AG09319 (cell line): ENCODE measurements around the gene VSTM1.

Experiments
- DNase-seq: peaks from one replicate; pipeline ENCODE4 v3.0.0-alpha.2; 2010; ENCODE audit warnings: low read depth; ENCODE audit errors: extremely low read depth
- TF ChIP-seq, protein P1 (sequence below): IDR thresholded peaks from 2 replicates; pipeline ENCODE4 v1.5.1; 2011; ENCODE audit warnings: low read depth, mild to moderate bottlenecking, inconsistent platforms, low read length, moderate library complexity

Gene VSTM1

DNA sequence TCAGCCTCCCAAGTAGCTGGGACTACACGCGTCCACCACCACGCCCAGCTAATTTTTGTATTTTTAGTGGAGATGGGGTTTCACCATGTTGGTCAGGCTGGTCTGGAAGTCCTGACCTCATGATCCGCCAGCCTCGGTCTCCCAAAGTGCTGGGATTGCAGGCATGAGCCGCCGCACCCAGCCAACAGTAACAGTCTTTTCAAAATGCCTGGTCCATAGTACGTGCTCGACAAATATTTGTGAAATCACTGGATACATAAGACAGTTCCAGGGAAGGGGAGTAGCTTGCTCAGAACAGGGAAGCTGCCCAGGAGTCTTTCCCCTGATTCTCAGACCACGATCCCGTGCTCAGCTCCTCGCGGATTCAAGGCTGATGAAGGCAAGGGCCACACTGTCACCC, 41.8 kb downstream of the VSTM1 start:
- DNase-seq = no peak
- TF ChIP-seq, protein P1, sequence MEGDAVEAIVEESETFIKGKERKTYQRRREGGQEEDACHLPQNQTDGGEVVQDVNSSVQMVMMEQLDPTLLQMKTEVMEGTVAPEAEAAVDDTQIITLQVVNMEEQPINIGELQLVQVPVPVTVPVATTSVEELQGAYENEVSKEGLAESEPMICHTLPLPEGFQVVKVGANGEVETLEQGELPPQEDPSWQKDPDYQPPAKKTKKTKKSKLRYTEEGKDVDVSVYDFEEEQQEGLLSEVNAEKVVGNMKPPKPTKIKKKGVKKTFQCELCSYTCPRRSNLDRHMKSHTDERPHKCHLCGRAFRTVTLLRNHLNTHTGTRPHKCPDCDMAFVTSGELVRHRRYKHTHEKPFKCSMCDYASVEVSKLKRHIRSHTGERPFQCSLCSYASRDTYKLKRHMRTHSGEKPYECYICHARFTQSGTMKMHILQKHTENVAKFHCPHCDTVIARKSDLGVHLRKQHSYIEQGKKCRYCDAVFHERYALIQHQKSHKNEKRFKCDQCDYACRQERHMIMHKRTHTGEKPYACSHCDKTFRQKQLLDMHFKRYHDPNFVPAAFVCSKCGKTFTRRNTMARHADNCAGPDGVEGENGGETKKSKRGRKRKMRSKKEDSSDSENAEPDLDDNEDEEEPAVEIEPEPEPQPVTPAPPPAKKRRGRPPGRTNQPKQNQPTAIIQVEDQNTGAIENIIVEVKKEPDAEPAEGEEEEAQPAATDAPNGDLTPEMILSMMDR = no peak

- DNase-seq = no peak
- TF ChIP-seq, protein P1 = no peak
These were observed 42.3 kb downstream of the VSTM1 start for GRCh38 chr19:54021363-54021762.

DNA sequence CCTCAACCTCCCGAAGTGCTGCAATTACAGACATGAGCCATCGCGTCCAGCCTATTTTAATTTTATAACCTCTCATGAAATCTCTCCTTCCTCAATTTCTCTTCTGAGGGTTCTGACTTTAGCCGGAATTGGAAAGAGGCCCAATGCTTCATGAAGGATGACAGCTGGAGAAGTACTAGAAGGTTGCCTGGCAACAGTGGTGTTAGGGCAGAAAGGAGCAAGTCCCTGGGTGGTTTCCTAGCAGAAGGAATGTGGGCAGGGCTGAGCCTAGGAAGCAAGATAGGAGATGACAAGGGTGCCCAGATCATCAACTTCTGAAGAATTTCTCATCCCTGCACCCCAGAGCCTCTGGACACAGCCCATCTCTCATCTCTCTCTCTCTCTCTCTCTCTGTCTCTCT, 46.4 kb downstream of the VSTM1 start:
- TF ChIP-seq, protein P1 = no peak
- DNase-seq = no peak

DNA sequence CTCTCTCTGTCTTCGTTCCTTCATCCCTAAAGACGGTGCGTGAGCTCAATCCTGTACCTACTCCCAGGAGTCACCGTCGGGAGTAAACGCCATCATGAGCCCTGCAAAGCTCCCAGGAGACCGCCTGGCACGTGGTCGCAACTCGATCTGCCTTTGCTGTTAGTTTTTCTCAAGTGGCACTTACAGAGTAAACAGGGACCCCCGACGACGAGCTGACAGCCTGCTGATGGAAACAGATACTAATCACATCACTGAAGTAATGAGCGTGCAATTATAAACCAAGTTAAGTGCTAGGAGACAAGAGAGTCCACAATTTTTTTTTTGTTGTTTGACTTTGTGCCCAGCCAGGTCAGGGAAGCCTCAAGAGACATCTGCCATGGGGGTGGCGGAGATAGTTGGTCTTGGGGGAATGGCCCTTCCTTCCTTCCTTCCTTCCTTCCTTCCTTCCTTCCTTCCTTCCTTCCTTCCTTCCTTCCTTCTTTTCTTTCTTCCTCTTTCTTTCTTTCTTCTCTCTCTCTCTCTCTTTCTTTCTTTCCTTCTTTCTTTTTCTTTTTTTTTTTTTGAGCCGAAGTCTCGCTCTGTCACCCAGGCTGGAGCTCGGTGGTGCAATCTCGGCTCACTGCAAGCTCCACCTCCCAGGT, 48.7 kb downstream of the VSTM1 start:
- DNase-seq = no peak
- TF ChIP-seq, protein P1 = no peak

- TF ChIP-seq, protein P1 = no peak
- DNase-seq = no peak
These were observed 49.8 kb downstream of the VSTM1 start for GRCh38 chr19:54013866-54014265.

GRCh38 chr19:54011507-54012211, 52.0 kb downstream of the VSTM1 start:
- TF ChIP-seq, protein P1 = no peak
- no peak for DNase-seq

DNA sequence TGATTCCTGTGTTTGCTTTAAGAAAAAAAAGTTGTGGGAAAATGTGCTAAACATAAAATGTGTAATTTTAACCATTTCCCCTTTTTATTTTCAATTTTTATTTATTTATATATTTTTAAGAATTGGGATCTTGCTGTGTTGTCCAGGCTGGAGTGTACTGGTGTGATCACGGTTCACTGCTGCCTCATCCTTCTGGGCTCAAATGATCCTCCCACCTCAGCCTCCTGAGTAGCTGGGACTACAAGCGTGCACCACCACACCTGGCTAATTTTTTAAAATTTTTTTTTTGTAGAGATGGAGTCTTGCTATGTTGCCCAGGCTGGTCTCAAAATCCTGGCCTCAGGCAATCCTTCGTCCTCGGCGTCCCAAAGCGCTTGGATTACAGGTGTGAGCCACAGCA, 53.2 kb downstream of the VSTM1 start:
- TF ChIP-seq, protein P1 = no peak
- DNase-seq = no peak
